GM21526 (cell line): ENCODE results near the gene CEACAM19.
"Not testable (repeated sequence)": the region's sequence is repeated elsewhere in the genome, so short reads cannot be mapped to it uniquely, and the experiment has no call there.

Source experiments
- ATAC-seq: cut with Tn5 transposase; IDR thresholded peaks from one replicate; pipeline ENCODE4 v1.9.1; 2021; ENCODE audit warnings: moderate library complexity; ENCODE audit not compliant: unreplicated experiment, low FRiP score

Gene CEACAM19

GRCh38 chr19:44670027-44670426 is 1.3 kb upstream of the CEACAM19 start:
- not testable (repeated sequence) for ATAC-seq

- no peak for ATAC-seq
Measured at GRCh38 chr19:44672226-44672625, 944 bp downstream of the CEACAM19 start.

GRCh38 chr19:44673510-44673909 is 2.2 kb downstream of the CEACAM19 start:
- no peak for ATAC-seq

GRCh38 chr19:44675521-44675920 is 4.2 kb downstream of the CEACAM19 start:
- ATAC-seq: no peak

GRCh38 chr19:44677019-44677811 is 5.9 kb downstream of the CEACAM19 start:
- ATAC-seq: no peak

GRCh38 chr19:44680536-44680935 is 9.3 kb downstream of the CEACAM19 start:
- ATAC-seq: no peak

GRCh38 chr19:44681992-44682790 is 10.9 kb downstream of the CEACAM19 start:
- no peak for ATAC-seq

GRCh38 chr19:44682807-44683206 is 11.5 kb downstream of the CEACAM19 start:
- no peak for ATAC-seq

- ATAC-seq: no peak
Measured at GRCh38 chr19:44683434-44684210, 12.3 kb downstream of the CEACAM19 start.

- not testable (repeated sequence) for ATAC-seq
Measured at GRCh38 chr19:44684396-44684795, 13.1 kb downstream of the CEACAM19 start.

- no peak for ATAC-seq
Measured at GRCh38 chr19:44684892-44685863, 13.9 kb downstream of the CEACAM19 start.

- no peak for ATAC-seq
Measured at GRCh38 chr19:44685877-44686276, 14.6 kb downstream of the CEACAM19 start.

- no peak for ATAC-seq
Measured at GRCh38 chr19:44686896-44687295, 15.6 kb downstream of the CEACAM19 start.

- no peak for ATAC-seq
Measured at GRCh38 chr19:44687888-44688287, 16.6 kb downstream of the CEACAM19 start.

GRCh38 chr19:44689290-44690130 is 18.2 kb downstream of the CEACAM19 start:
- ATAC-seq: no peak

GRCh38 chr19:44690131-44690440 is 18.8 kb downstream of the CEACAM19 start:
- no peak for ATAC-seq

GRCh38 chr19:44692379-44692721 is 21.1 kb downstream of the CEACAM19 start:
- no peak for ATAC-seq

- no peak for ATAC-seq
Measured at GRCh38 chr19:44694184-44694579, 22.9 kb downstream of the CEACAM19 start.

- no peak for ATAC-seq
Measured at GRCh38 chr19:44696939-44697669, 25.8 kb downstream of the CEACAM19 start.
